ENCODE results near the gene SLAMF6. TPM values are rescaled to one million over a fixed set of nuclear protein-coding genes. Genes with fewer than 3 reads are reported as not detected.

SLAMF6 gene
- total and polyA plus RNA-seq, 11 donors, result 0.09 to 3.8 (median 0.30) TPM

DNA sequence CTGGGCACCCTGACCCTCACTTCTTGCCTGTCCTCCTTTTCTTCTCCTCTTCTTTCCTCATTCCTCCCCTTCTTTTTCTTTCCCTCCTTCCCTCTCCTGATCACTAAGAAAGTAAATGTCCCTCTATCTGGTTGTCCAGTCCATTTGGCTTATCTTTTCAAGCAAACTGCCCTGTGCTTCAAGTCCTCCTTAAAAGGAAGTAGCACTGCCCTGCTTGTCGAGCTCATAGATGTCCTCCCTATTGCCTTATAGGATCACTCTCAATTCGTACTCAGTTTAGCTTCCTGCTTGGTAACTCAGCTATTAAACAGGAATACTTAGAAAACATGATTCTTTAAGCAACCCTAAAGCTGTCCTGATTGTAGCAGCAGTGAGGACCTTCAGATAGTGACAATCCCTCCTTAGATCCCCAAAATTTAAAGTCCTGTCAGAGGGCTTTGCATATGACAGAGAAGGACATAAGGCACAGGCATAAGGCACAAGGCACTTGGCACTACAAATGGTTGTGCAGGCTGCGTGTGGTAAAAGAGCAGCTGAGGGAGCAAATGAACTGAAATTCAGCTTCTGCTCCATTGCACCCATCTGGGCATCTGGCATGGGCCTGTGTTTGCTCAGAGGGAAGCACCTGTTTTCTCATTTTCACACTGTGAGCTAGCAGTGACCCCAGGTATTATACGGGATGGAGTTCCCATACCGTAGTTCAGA, 26.1 kb upstream of the SLAMF6 start:
- intact Hi-C loops (cut with DNase I), result no loop called here
- Histone ChIP-seq H3K27me3 (peaks cover 0 to 6% (median 0%) of the 10 kb centered on the region in 9 donors), H3K4me1 (peaks cover 0 to 48% (median 0%) of the 10 kb centered on the region in 12 donors), H3K36me3 (peaks cover 0 to 52% (median 0%) of the 10 kb centered on the region in 9 donors), H3K9me3 (no peaks in the 10 kb centered on the region), H3K4me3 (no peak overlapping the region), H3K27ac (peak overlapping the region in 1 of 12 donors; percentile 61)
- no peak for TF ChIP-seq POLR2A (IDR thresholded peaks at IDR 0.05)
- TF ChIP-seq, protein P1, sequence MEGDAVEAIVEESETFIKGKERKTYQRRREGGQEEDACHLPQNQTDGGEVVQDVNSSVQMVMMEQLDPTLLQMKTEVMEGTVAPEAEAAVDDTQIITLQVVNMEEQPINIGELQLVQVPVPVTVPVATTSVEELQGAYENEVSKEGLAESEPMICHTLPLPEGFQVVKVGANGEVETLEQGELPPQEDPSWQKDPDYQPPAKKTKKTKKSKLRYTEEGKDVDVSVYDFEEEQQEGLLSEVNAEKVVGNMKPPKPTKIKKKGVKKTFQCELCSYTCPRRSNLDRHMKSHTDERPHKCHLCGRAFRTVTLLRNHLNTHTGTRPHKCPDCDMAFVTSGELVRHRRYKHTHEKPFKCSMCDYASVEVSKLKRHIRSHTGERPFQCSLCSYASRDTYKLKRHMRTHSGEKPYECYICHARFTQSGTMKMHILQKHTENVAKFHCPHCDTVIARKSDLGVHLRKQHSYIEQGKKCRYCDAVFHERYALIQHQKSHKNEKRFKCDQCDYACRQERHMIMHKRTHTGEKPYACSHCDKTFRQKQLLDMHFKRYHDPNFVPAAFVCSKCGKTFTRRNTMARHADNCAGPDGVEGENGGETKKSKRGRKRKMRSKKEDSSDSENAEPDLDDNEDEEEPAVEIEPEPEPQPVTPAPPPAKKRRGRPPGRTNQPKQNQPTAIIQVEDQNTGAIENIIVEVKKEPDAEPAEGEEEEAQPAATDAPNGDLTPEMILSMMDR (IDR thresholded peaks at IDR 0.05), result no peak
- ATAC-seq, result no peak
- 53 to 65% (median 61%) methylated on average over 5 of the region's 5 CpGs for WGBS, 4 donors
- no peak for DNase-seq

DNA sequence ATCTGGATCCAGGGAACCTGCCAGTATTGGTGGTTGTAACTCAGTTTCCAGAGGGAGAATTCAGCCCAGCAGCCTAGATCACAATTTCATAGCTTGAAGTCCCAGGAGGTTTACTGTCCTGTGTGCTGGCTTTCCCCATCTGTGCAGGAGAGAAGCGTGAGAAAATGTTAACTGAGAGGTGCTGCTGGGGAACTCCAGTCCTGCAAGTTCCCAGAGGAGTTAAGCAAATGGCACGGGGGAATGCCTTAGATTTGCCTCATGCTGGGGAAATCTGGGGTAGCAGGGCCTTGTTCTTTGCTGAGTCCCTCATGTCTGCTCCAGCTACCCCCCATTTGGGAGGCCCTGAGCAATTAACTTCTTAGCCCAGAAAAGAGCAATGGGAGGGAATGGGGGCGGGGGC, 25.1 kb upstream of the SLAMF6 start:
- TF ChIP-seq POLR2A (IDR thresholded peaks at IDR 0.05), result no peak
- TF ChIP-seq, protein P1 (IDR thresholded peaks at IDR 0.05), result no peak
- intact Hi-C loops (cut with DNase I), result no loop called here
- DNase-seq, result no peak

DNA sequence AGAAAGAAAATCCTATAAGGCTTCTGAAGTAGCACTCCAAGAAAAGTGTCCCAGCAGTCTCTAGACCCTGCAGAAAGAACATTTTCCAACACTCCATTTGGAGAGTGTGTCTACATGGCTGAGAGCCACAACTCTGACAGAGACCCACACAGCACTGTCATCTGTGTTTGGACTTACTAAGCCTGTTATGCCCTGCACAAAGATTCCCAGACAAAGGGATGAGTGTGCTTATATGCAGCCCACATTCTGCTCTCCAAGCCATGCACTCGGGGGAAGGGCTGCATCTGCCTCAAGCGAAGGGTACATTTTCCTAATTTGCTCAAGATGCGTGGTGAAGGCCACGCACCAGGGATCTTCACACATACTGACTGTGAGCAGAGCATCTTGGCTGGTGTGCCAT, 24.4 kb upstream of the SLAMF6 start:
- Histone ChIP-seq H3K9me3 (no peaks in the 10 kb centered on the region), H3K27ac (peak overlapping the region in 1 of 12 donors; percentile 78), H3K36me3 (peaks cover 0 to 35% (median 0%) of the 10 kb centered on the region in 9 donors), H3K4me1 (peaks cover 0 to 54% (median 0%) of the 10 kb centered on the region in 12 donors), H3K4me3 (no peak overlapping the region), H3K27me3 (peaks cover 0 to 3% (median 0%) of the 10 kb centered on the region in 9 donors)
- no peak for DNase-seq
- 64 to 100% (median 84%) methylated on average over 1 to 4 of the region's 4 CpGs for WGBS, 4 donors
- intact Hi-C loops (cut with DNase I), result no loop called here
- TF ChIP-seq, protein P1 (IDR thresholded peaks at IDR 0.05), result no peak
- no peak for TF ChIP-seq POLR2A (IDR thresholded peaks at IDR 0.05)
- no peak for ATAC-seq

More for the DNA sequence above, 25.1 kb upstream of the SLAMF6 start:
- H3K9me3 ChIP-seq, result no peaks in the 10 kb centered on the region
- no peak for ATAC-seq
- H3K27ac ChIP-seq, result peak overlapping the region in 1 of 12 donors; percentile 78
- 58 to 68% (median 67%) methylated on average over 3 of the region's 3 CpGs for WGBS, 4 donors
- peaks cover 0 to 43% (median 0%) of the 10 kb centered on the region in 9 donors for H3K36me3 ChIP-seq
- H3K4me3 ChIP-seq, result no peak overlapping the region
- H3K4me1 ChIP-seq, result peaks cover 0 to 49% (median 0%) of the 10 kb centered on the region in 12 donors
- peaks cover 0 to 6% (median 0%) of the 10 kb centered on the region in 9 donors for H3K27me3 ChIP-seq

DNA sequence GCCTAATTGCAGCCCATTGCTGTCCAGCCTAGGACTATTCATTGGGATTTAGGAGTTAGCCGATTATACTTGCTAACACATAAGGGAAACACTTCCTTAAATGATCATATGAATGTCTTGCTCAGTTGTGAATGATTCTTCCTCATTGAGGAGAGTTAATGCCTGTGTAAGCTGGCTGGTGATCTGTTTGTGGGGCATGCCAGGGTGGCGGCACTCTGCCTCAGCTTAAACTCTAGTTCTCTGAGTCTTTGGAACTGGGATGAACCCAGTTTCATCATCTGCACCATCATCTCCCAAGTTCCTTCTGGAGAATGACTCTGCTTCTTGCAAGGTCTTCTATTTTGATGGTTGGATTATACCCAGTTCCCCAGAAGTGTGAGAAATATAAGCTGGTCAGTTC, 23.9 kb upstream of the SLAMF6 start:
- Histone ChIP-seq H3K27me3 (peaks cover 0 to 3% (median 0%) of the 10 kb centered on the region in 9 donors), H3K36me3 (peaks cover 0 to 30% (median 0%) of the 10 kb centered on the region in 9 donors), H3K4me1 (peaks cover 0 to 56% (median 0%) of the 10 kb centered on the region in 12 donors), H3K27ac (peak overlapping the region in 1 of 12 donors; percentile 78), H3K9me3 (no peaks in the 10 kb centered on the region), H3K4me3 (no peak overlapping the region)
- 84 to 95% (median 88%) methylated on average over 2 of the region's 2 CpGs for WGBS, 4 donors
- intact Hi-C loops (cut with DNase I), result no loop called here
- DNase-seq (peak in 1 of 5 donors; percentile 41), ATAC-seq (peak in 3 of 4 donors; percentile 28 to 69 (median 38))
- no peak for TF ChIP-seq POLR2A (IDR thresholded peaks at IDR 0.05)
- TF ChIP-seq, protein P1 (IDR thresholded peaks at IDR 0.05), result no peak
